Middle frontal gyrus (tissue), 1 donor: ENCODE measurements around the gene SCAP.
A peak's percentile ranks its signal among the peaks of the same experiment; 100 is the strongest.
"Not testable (repeated sequence)": the region's sequence is repeated elsewhere in the genome, so short reads cannot be mapped to it uniquely, and the experiment has no call there.

Experiments
- DNase-seq: peaks from one replicate; pipeline ENCODE4 v3.0.0-alpha.2; 2015; ENCODE audit warnings: low spot score; ENCODE audit errors: extremely low spot score

SCAP gene

GRCh38 chr3:47399531-47400270, 76.0 kb downstream of the SCAP start:
- no peak for DNase-seq

- no peak for DNase-seq
These were observed 76.7 kb downstream of the SCAP start for GRCh38 chr3:47399016-47399415.

- no peak for DNase-seq
These were observed 77.5 kb downstream of the SCAP start for GRCh38 chr3:47398228-47398627.

- DNase-seq: no peak
These were observed 80.9 kb downstream of the SCAP start for GRCh38 chr3:47394881-47395280.

GRCh38 chr3:47394140-47394870, 81.4 kb downstream of the SCAP start:
- no peak for DNase-seq

GRCh38 chr3:47392933-47393332, 82.8 kb downstream of the SCAP start:
- DNase-seq: no peak

- DNase-seq: no peak
These were observed 89.9 kb downstream of the SCAP start for GRCh38 chr3:47385796-47386195.

GRCh38 chr3:47385007-47385406, 90.7 kb downstream of the SCAP start:
- no peak for DNase-seq

GRCh38 chr3:47384425-47384824, 91.3 kb downstream of the SCAP start:
- no peak for DNase-seq

GRCh38 chr3:47381317-47382157, 94.2 kb downstream of the SCAP start:
- DNase-seq: peak; percentile 58

- DNase-seq: peak; percentile 97
These were observed 95.0 kb downstream of the SCAP start, which contains the start of gene PTPN23 for GRCh38 chr3:47380601-47381316. PTPN23 (plus strand) TSS chr3:47381021; CDS start chr3:47381097, 76 bp downstream.

GRCh38 chr3:47380026-47380600, 95.6 kb downstream of the SCAP start:
- DNase-seq: no peak

GRCh38 chr3:47379411-47379899, 96.3 kb downstream of the SCAP start:
- no peak for DNase-seq

GRCh38 chr3:47378869-47379268, 96.9 kb downstream of the SCAP start:
- no peak for DNase-seq

- no peak for DNase-seq
These were observed 98.6 kb downstream of the SCAP start for GRCh38 chr3:47377186-47377585.

- DNase-seq: no peak
These were observed 99.3 kb downstream of the SCAP start for GRCh38 chr3:47376393-47376792.

GRCh38 chr3:47374587-47374986, 101.2 kb downstream of the SCAP start:
- DNase-seq: no peak

GRCh38 chr3:47370887-47371697, 104.6 kb downstream of the SCAP start:
- no peak for DNase-seq

GRCh38 chr3:47370020-47370419, 105.7 kb downstream of the SCAP start:
- not testable (repeated sequence) for DNase-seq

- DNase-seq: no peak
These were observed 108.1 kb downstream of the SCAP start for GRCh38 chr3:47367631-47368030.
